Measurements from ENCODE around the gene CASP7.

GRCh38 chr10:113641702-113642101 is 38.0 kb upstream of the CASP7 start:
- TF ChIP-seq CTCF (conservative IDR thresholded peaks at IDR 0.05 in 1 of 2, IDR thresholded peaks at IDR 0.05 in 1 of 2; ENCODE audit: extremely low read depth in 1 of 2, insufficient read depth in 1 of 2, low read depth in 1 of 2, low read length in 2 of 2) (no peak), EZH2 (IDR thresholded peaks at IDR 0.05; ENCODE audit: borderline replicate concordance, low read length) (no peak)

Measured in mammary epithelial cell (primary cell).